Measurements from ENCODE around the gene CCDC61. TPM values are rescaled to one million over a fixed set of nuclear protein-coding genes. Genes with fewer than 3 reads are reported as not detected.

CCDC61 gene
- total and polyA plus RNA-seq, 2 donors (not counting 1 experiment from before 2014, with no cell fraction given) = 20.6 to 30.1 TPM

DNA sequence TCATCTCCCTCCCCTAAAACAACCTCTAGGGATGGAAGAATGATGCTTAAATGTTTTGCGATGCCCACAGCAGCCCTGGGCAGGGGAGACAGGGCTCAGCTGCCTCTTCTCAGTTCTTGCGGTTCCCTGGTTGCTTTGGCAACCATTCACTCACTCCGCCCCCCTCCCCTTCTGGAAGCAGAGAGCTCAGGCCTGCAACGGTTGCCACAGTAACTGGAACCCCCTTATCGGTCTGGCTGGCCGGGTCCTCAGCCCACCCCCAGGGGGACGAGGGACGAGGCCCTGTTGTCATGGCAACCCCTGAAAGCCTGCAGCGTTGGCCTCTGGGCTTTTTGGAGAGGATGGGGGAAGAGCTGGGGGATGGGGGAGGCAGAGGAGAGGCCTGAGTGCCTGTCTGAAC lies 41.1 kb upstream of the CCDC61 start:
- H3K4me1 Mint-ChIP-seq = peaks cover 6% of the 10 kb centered on the region
- POLR2A ChIA-PET = no interaction called here
- TF ChIP-seq EZH2 (IDR thresholded peaks at IDR 0.05; ENCODE audit: borderline replicate concordance, insufficient read depth, low read depth, low read length, poor library complexity, severe bottlenecking) = no peak
- TF ChIP-seq, protein P1, sequence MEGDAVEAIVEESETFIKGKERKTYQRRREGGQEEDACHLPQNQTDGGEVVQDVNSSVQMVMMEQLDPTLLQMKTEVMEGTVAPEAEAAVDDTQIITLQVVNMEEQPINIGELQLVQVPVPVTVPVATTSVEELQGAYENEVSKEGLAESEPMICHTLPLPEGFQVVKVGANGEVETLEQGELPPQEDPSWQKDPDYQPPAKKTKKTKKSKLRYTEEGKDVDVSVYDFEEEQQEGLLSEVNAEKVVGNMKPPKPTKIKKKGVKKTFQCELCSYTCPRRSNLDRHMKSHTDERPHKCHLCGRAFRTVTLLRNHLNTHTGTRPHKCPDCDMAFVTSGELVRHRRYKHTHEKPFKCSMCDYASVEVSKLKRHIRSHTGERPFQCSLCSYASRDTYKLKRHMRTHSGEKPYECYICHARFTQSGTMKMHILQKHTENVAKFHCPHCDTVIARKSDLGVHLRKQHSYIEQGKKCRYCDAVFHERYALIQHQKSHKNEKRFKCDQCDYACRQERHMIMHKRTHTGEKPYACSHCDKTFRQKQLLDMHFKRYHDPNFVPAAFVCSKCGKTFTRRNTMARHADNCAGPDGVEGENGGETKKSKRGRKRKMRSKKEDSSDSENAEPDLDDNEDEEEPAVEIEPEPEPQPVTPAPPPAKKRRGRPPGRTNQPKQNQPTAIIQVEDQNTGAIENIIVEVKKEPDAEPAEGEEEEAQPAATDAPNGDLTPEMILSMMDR (IDR thresholded peaks at IDR 0.05) = no peak
- Histone ChIP-seq H3K27me3 (replicated peaks in 1 of 4; ENCODE audit: control extremely low read depth in 1 of 4, control insufficient read depth in 3 of 4, insufficient read depth in 4 of 4, low read length in 3 of 4) (peaks cover 0 to 28% (median 11%) of the 10 kb centered on the region in 4 experiments), H3K27ac (ENCODE audit: low read length in 2 of 2) (no peak overlapping the region), H3K9me3 (ENCODE audit: control extremely low read depth in 1 of 3, control insufficient read depth in 2 of 3, insufficient read depth in 1 of 3, low read length in 2 of 3) (peaks cover 0 to 21% (median 7%) of the 10 kb centered on the region in 3 donors), H2AFZ (ENCODE audit: insufficient read depth, low read depth, low read length, poor library complexity, severe bottlenecking) (no peak overlapping the region), H3K4me2 (replicated peaks; ENCODE audit: low read depth, low read length, poor library complexity, severe bottlenecking) (no peak overlapping the region), H3K4me3 (ENCODE audit: control extremely low read depth in 1 of 5, extremely low read depth in 1 of 5, insufficient read depth in 1 of 5, low read depth in 2 of 5, low read length in 4 of 5) (no peak overlapping the region), H3K9ac (ENCODE audit: low read length) (no peak overlapping the region), H3K4me1 (ENCODE audit: control insufficient read depth in 2 of 2, insufficient read depth in 2 of 2, low read length in 2 of 2) (peaks cover 7 to 11% of the 10 kb centered on the region in 2 donors), H4K20me1 (ENCODE audit: control insufficient read depth, insufficient read depth, low read length, poor library complexity, severe bottlenecking) (no peaks in the 10 kb centered on the region), H3K79me2 (ENCODE audit: control insufficient read depth, insufficient read depth, low read length) (no peaks in the 10 kb centered on the region), H3K36me3 (replicated peaks in 1 of 2; ENCODE audit: control extremely low read depth in 1 of 2, control insufficient read depth in 1 of 2, extremely low read depth in 1 of 2, insufficient read depth in 2 of 2, low read length in 1 of 2) (no peaks in the 10 kb centered on the region)
- no peak for DNase-seq
- no peak for ATAC-seq (ENCODE audit: low read depth)
- H3K4me3 Mint-ChIP-seq = no peak overlapping the region
- peaks cover 43% of the 10 kb centered on the region for H3K27me3 Mint-ChIP-seq
- H3K9me3 Mint-ChIP-seq (ENCODE audit: insufficient read depth) = peaks cover 2% of the 10 kb centered on the region
- WGBS (ENCODE audit: insufficient coverage) = 44% methylated on average over 7 of the region's 9 CpGs
- CTCF ChIA-PET = interaction anchor here (0.8 kb wide), 1 partner anchor 20 kb away, joined by 3 read pairs; no protein-coding TSS in a partner anchor
- intact Hi-C loops (cut with micrococcal nuclease) = no loop called here
- H3K27ac Mint-ChIP-seq = no peak overlapping the region

DNA sequence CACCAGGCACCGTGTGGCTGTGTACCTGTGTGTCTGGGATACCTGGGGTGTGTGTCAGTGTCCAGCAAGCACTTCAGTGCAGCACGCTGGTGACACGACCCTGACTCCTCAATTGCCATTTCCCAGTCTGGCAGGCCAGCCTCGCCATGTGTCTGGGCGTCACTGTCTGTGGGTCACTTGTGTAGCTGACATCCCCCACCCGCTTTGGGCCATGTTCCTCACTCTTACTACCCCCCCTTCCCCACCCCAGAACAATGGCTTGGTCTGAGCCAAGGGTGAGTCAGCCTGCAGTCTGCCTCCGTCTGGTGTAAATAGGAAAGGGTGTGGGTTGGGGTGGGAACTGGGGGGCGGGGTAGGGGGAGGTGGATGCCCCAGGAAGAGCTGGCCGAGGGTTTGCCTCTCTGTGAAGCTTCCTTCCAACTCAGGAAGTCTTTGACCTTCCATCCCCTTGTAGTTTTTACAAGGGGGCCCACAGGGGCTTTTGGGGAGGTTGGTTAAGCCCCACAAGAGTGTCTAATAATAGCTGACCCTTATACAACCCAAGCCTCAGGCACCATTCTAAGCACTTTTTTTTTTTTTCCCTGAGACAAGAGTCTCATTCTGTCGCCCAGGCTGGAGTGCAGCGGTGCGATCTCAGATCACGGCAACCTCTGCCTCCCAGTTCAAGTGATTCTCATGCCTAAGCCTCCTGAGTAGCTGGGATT lies 39.2 kb upstream of the CCDC61 start:
- intact Hi-C loops (cut with micrococcal nuclease) = no loop called here
- no peak overlapping the region for H3K9ac ChIP-seq (ENCODE audit: low read length)
- no peak overlapping the region for H3K27ac ChIP-seq (ENCODE audit: low read length in 2 of 2)
- no peaks in the 10 kb centered on the region for H3K36me3 ChIP-seq (replicated peaks in 1 of 2; ENCODE audit: control extremely low read depth in 1 of 2, control insufficient read depth in 1 of 2, extremely low read depth in 1 of 2, insufficient read depth in 2 of 2, low read length in 1 of 2)
- ChIA-PET POLR2A (interaction anchor here (0.6 kb wide), 1 partner anchor 44 kb away, joined by 5 read pairs; no protein-coding TSS in a partner anchor), CTCF (no interaction called here)
- DNase-seq (no peak), ATAC-seq (ENCODE audit: low read depth) (no peak)
- no peak overlapping the region for H2AFZ ChIP-seq (ENCODE audit: insufficient read depth, low read depth, low read length, poor library complexity, severe bottlenecking)
- H3K4me3 ChIP-seq (ENCODE audit: control extremely low read depth in 1 of 5, extremely low read depth in 1 of 5, insufficient read depth in 1 of 5, low read depth in 2 of 5, low read length in 4 of 5) = no peak overlapping the region
- H3K9me3 Mint-ChIP-seq (ENCODE audit: insufficient read depth) = peaks cover 2% of the 10 kb centered on the region
- H4K20me1 ChIP-seq (ENCODE audit: control insufficient read depth, insufficient read depth, low read length, poor library complexity, severe bottlenecking) = no peaks in the 10 kb centered on the region
- H3K27me3 Mint-ChIP-seq = peaks cover 50% of the 10 kb centered on the region
- peaks cover 0 to 24% (median 7%) of the 10 kb centered on the region in 3 donors for H3K9me3 ChIP-seq (ENCODE audit: control extremely low read depth in 1 of 3, control insufficient read depth in 2 of 3, insufficient read depth in 1 of 3, low read length in 2 of 3)
- no peak overlapping the region for H3K4me3 Mint-ChIP-seq
- WGBS (ENCODE audit: insufficient coverage) = 40% methylated on average over 2 of the region's 13 CpGs
- H3K4me2 ChIP-seq (replicated peaks; ENCODE audit: low read depth, low read length, poor library complexity, severe bottlenecking) = no peak overlapping the region
- TF ChIP-seq EZH2 (IDR thresholded peaks at IDR 0.05; ENCODE audit: borderline replicate concordance, insufficient read depth, low read depth, low read length, poor library complexity, severe bottlenecking) = no peak
- TF ChIP-seq, protein P1 (IDR thresholded peaks at IDR 0.05) = no peak
- H3K27ac Mint-ChIP-seq = no peak overlapping the region
- peaks cover 6% of the 10 kb centered on the region for H3K4me1 Mint-ChIP-seq
- H3K27me3 ChIP-seq (replicated peaks in 1 of 4; ENCODE audit: control extremely low read depth in 1 of 4, control insufficient read depth in 3 of 4, insufficient read depth in 4 of 4, low read length in 3 of 4) = peaks cover 0 to 31% (median 12%) of the 10 kb centered on the region in 4 experiments
- H3K4me1 ChIP-seq (ENCODE audit: control insufficient read depth in 2 of 2, insufficient read depth in 2 of 2, low read length in 2 of 2) = peaks cover 7 to 11% of the 10 kb centered on the region in 2 donors
- no peaks in the 10 kb centered on the region for H3K79me2 ChIP-seq (ENCODE audit: control insufficient read depth, insufficient read depth, low read length)

Data from B cell (primary cell).